NT2/D1 (cell line): ENCODE measurements around the gene FILIP1L.

Experiments
- DNase-seq: peaks from one replicate; pipeline ENCODE4 v3.0.0-alpha.2; 2011; ENCODE audit warnings: low read depth, low spot score
- H3K27me3 ChIP-seq: 2 replicates; pipeline ENCODE4 v1.6.0; 2011; ENCODE audit warnings: mild to moderate bottlenecking; ENCODE audit not compliant: insufficient read length, insufficient read depth
- H3K36me3 ChIP-seq: 2 replicates; pipeline ENCODE4 v1.6.1; 2011; ENCODE audit warnings: mild to moderate bottlenecking, low read length, mixed read lengths; ENCODE audit not compliant: insufficient read depth, insufficient read length
- H3K4me1 ChIP-seq: 2 replicates; pipeline ENCODE4 v1.5.1; 2011; ENCODE audit not compliant: insufficient read depth, insufficient read length
- H3K4me3 ChIP-seq: 2 replicates; pipeline ENCODE4 v1.5.1; 2011; ENCODE audit warnings: low read depth; ENCODE audit not compliant: insufficient read length
- H3K9ac ChIP-seq: 2 replicates; pipeline ENCODE4 v1.6.0; 2011; ENCODE audit warnings: low read depth; ENCODE audit not compliant: insufficient read length
- H3K9me3 ChIP-seq: 2 replicates; pipeline ENCODE4 v1.5.1; 2011; ENCODE audit warnings: mild to moderate bottlenecking, low read length; ENCODE audit not compliant: insufficient read depth
- SUZ12 ChIP-seq: IDR thresholded peaks from 2 replicates; pipeline ENCODE4 v1.6.1; 2011; ENCODE audit not compliant: insufficient read length, insufficient read depth; ENCODE audit errors: extremely low read depth
- YY1 ChIP-seq: IDR thresholded peaks from 2 replicates; pipeline ENCODE4 v1.6.1; 2011; ENCODE audit not compliant: insufficient read length, insufficient read depth
- ZNF274 ChIP-seq: IDR thresholded peaks from 2 replicates; pipeline ENCODE4 v1.6.1; 2011; ENCODE audit warnings: mild to moderate bottlenecking, low read depth, low read length

FILIP1L gene

GRCh38 chr3:100006570-100007271 is 107.6 kb downstream of the FILIP1L start:
- no peak for TF ChIP-seq YY1
- no peak for TF ChIP-seq ZNF274
- TF ChIP-seq SUZ12, result no peak
- no peaks in the 10 kb centered on the region for H3K27me3 ChIP-seq
- H3K4me1 ChIP-seq, result no peaks in the 10 kb centered on the region
- no peak overlapping the region for H3K9ac ChIP-seq
- DNase-seq, result no peak
- no peak overlapping the region for H3K4me3 ChIP-seq
- H3K36me3 ChIP-seq, result no peaks in the 10 kb centered on the region
- no peaks in the 10 kb centered on the region for H3K9me3 ChIP-seq

- DNase-seq, result no peak
- no peaks in the 10 kb centered on the region for H3K36me3 ChIP-seq
- H3K9ac ChIP-seq, result no peak overlapping the region
- no peaks in the 10 kb centered on the region for H3K4me1 ChIP-seq
- no peak overlapping the region for H3K4me3 ChIP-seq
- H3K27me3 ChIP-seq, result no peaks in the 10 kb centered on the region
- TF ChIP-seq SUZ12 (no peak), ZNF274 (no peak), YY1 (no peak)
- H3K9me3 ChIP-seq, result no peaks in the 10 kb centered on the region
Observed at GRCh38 chr3:100005665-100006393, 108.5 kb downstream of the FILIP1L start.

GRCh38 chr3:100004931-100005330 is 109.4 kb downstream of the FILIP1L start:
- DNase-seq, result no peak
- no peak overlapping the region for H3K4me3 ChIP-seq
- no peaks in the 10 kb centered on the region for H3K36me3 ChIP-seq
- no peaks in the 10 kb centered on the region for H3K4me1 ChIP-seq
- no peak overlapping the region for H3K9ac ChIP-seq
- no peaks in the 10 kb centered on the region for H3K9me3 ChIP-seq
- TF ChIP-seq ZNF274, result no peak
- TF ChIP-seq YY1, result no peak
- no peak for TF ChIP-seq SUZ12
- H3K27me3 ChIP-seq, result no peaks in the 10 kb centered on the region

GRCh38 chr3:100003609-100004503 is 110.4 kb downstream of the FILIP1L start:
- Histone ChIP-seq H3K36me3 (no peaks in the 10 kb centered on the region), H3K9ac (no peak overlapping the region), H3K9me3 (no peaks in the 10 kb centered on the region), H3K4me3 (no peak overlapping the region), H3K27me3 (no peaks in the 10 kb centered on the region), H3K4me1 (no peaks in the 10 kb centered on the region)
- TF ChIP-seq SUZ12, result no peak
- TF ChIP-seq ZNF274, result no peak
- no peak for TF ChIP-seq YY1
- DNase-seq, result no peak

GRCh38 chr3:100002599-100003350 is 111.5 kb downstream of the FILIP1L start:
- Histone ChIP-seq H3K36me3 (no peaks in the 10 kb centered on the region), H3K9ac (no peak overlapping the region), H3K4me1 (no peaks in the 10 kb centered on the region), H3K4me3 (no peak overlapping the region), H3K9me3 (no peaks in the 10 kb centered on the region; the same call in 1 of the 2 replicates), H3K27me3 (no peaks in the 10 kb centered on the region)
- TF ChIP-seq ZNF274 (no peak), SUZ12 (no peak), YY1 (no peak)
- no peak for DNase-seq

- Histone ChIP-seq H3K9ac (no peak overlapping the region), H3K4me1 (no peaks in the 10 kb centered on the region), H3K9me3 (peaks cover 8% of the 10 kb centered on the region), H3K36me3 (no peaks in the 10 kb centered on the region), H3K4me3 (no peak overlapping the region), H3K27me3 (no peaks in the 10 kb centered on the region)
- TF ChIP-seq SUZ12 (no peak), ZNF274 (no peak), YY1 (no peak)
- DNase-seq, result no peak
Observed at GRCh38 chr3:100001526-100002270, 112.6 kb downstream of the FILIP1L start.
